Umbilical cord (tissue), 2 donors: ENCODE measurements around the gene TBCC. TPM values are rescaled to one million over a fixed set of nuclear protein-coding genes. Genes with fewer than 3 reads are reported as not detected.

Experiments
- DNase-seq: peaks from one replicate; pipeline ENCODE4 v3.0.0-alpha.2; 2015; ENCODE audit warnings: low spot score
- total RNA-seq: library from RNA; depleted of rRNA; stranded (reverse); fragments of >200 nt; gene quantifications from one replicate; pipeline ENCODE4 v1.2.3, GENCODE V29; 2014; ENCODE audit warnings: low replicate concordance; ENCODE audit not compliant: insufficient read depth

Gene TBCC
- total RNA-seq, 1 donor from 2014 or later: 29.4 TPM

DNA sequence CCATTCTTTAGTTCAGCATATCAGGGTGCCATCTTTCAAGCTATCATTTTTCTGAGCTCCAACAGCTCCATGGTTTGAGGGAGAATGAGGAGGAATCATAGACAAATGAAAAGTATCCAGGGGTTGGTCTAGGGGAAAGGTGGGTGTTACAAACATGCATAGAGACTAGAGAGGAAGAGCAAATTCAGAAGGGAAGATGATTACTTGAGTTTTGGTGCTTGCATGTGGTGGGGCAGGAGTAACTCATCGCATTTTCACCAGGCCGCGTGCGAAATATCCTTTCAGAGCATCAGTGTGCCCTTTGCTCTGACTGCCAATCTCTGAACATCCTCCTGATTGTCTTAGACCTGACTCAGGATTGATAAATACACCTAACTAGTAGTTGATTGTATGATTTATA, 28.3 kb upstream of the TBCC start:
- no peak for DNase-seq

DNA sequence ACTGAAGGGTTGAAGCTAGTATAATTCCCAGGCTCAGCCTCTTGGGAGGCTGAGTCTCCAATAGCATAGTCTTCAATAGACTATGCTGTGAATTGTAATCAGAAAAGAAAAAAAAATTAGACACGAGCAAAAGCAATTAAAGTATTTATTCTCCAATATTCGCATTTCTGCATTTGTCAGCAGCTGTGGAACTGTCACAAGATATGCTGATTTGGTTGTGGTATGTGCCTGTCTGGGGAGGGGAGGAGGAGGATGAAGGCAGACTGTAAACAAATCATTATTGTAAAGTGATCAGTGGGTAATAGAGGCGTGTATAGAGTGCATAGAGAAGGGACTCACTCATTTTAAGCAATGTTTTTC, 25.8 kb upstream of the TBCC start:
- DNase-seq: no peak

- no peak for DNase-seq
These were observed 23.9 kb upstream of the TBCC start for GRCh38 chr6:42769836-42770235.

GRCh38 chr6:42769051-42769450, 23.1 kb upstream of the TBCC start:
- DNase-seq: no peak

DNA sequence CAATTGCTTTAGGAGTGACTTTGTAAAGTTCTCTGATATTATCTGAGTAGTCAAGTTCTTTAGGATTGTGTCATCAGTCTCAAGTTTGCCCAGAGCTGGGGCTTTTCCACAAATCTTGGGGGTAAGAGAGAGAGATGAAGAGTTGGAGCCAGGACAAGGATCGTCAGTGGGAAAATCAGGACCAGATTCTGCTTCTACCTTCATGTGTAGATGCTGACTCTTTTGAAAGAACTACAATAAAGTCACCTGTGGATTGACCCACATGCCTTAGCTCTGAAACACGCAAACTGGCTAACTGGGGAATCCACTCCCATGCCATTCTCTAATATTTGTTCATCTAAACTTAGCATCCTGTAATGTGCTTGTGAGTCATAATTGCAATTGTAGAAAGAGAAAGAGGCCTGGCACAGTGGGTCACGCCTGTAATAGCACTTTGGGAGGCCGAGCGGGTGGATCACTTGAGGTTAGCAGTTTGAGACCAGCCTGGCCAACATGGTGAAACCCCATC, 20.3 kb upstream of the TBCC start:
- DNase-seq: no peak

DNA sequence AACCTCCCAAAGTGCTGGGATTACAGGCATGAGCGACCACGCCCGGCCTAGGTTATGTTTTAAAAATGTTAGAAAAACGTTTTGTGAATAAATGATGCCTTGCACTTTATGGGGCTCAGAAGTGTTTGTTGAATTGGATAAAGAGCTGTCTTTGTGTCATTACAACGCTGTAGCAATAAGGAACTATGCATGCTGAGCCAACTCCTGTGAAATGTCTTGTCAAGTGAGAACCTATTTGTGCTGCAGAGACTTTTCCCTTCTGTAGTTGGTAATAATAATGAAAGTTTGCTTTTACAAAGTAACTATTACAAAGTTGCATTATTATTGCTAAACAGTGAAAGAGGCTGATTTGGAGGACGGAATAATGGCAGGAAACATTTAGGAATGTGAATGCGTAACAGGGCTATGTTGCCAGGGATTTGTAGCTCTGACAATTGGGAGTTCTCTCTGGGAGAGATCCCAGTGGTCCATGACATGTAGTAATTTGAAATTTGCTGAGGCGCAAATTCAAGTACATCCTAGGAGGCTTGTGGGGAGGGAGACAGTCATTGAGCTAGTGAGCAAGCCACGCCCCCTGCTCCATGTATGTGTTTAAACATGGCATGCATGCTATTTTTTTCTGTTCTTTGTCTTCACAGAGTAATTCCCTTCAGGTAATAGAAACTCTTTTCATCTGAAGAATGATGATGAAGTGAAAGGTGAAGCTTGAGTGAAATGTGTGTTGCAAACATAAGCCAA, 19.2 kb upstream of the TBCC start:
- no peak for DNase-seq

DNA sequence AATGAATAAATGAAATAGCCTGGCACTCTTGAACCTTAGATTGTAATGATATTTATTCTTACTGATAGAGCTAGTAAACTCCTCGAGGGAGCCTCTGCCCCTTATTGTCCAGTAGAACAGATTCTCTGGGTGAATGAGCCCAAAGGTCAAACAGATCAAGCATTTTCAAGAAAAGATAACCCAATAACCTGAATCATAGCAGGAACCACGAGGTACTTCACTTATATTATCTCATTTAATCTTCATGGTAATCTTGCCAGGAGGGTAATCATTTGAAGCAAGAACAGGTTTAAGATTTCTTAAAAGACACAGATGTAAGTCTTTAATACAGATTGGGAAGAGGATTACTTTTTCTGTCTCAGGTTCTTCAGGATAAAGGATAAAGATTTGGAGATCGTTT, 17.0 kb upstream of the TBCC start:
- no peak for DNase-seq

DNA sequence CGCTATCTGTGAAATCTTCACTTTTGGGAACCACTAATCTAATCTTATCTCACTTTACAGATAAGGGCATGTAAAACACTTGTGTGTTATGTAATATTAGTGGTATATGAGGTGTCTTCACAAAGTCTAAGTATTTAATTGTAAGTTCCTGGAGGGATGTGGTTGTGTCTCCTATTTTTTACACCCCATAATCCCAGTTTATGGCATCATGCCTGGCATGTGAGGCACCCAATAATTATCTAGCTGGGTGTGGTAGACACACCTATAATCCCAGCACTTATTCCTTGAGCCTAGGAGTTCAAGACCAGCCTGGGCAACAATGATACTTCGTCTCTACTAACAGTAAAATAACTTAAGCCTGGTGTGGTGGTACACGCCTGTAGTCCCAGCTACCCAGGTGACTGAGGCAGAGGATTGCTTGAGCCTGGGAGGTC, 16.5 kb upstream of the TBCC start:
- no peak for DNase-seq

DNA sequence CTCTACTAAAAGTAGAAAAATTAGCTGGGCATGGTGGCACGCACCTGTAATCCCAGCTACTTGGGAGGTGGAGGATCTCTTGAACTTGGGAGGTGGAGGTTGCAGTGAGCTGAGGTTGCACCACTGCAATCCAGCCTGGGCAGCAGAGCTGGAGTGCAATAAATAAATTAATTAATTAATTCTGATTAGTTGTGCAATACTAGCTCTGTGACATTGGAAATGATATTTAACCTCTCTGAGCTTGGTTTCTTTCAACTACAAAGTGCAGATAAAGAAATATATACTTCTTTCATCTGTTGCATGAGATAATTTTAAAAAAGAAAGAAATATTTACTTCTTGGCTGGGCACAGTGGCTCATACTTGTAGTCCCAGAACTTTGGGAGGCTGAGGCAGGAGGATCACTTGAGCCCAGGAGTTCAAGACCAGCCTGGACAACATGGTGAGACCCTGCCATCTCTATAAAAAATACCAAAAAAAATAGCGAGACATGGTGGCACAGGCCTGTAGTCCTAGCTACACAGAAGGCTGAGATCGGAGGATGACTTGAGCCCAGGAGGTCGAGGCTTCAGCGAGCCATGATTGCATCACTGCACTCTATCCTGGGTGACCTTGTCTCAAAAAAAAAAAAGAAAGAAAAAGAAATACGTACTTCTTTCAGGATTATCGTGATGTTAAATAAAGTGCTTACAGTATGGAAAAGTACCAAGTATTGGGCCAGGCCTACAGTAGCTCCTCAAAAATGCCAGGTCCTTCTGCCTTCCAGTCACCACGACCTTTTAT, 15.6 kb upstream of the TBCC start:
- DNase-seq: no peak

GRCh38 chr6:42758756-42759430, 13.0 kb upstream of the TBCC start:
- no peak for DNase-seq

GRCh38 chr6:42756722-42757121, 10.8 kb upstream of the TBCC start:
- DNase-seq: no peak

DNA sequence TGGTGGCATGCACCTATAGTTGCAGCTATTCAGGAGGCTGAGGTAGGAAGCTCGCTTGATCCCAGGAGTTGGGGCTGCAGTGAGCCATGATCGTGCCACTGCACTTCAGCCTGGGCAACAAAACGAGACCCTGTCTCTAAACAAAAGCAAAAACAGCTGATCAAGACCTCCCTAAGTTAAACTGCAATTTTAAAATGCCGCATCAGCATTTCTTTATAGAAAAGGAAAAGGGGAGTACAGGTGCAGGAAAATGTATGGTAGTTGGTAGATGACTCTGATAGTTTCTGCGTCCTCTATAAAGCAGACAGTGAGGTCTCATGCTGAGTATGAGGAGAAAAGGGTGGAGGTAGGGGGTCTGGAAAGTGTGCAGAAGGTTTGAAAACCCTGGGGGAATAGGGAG, 8.9 kb upstream of the TBCC start:
- DNase-seq: no peak

GRCh38 chr6:42751055-42751454, 5.2 kb upstream of the TBCC start:
- no peak for DNase-seq

DNA sequence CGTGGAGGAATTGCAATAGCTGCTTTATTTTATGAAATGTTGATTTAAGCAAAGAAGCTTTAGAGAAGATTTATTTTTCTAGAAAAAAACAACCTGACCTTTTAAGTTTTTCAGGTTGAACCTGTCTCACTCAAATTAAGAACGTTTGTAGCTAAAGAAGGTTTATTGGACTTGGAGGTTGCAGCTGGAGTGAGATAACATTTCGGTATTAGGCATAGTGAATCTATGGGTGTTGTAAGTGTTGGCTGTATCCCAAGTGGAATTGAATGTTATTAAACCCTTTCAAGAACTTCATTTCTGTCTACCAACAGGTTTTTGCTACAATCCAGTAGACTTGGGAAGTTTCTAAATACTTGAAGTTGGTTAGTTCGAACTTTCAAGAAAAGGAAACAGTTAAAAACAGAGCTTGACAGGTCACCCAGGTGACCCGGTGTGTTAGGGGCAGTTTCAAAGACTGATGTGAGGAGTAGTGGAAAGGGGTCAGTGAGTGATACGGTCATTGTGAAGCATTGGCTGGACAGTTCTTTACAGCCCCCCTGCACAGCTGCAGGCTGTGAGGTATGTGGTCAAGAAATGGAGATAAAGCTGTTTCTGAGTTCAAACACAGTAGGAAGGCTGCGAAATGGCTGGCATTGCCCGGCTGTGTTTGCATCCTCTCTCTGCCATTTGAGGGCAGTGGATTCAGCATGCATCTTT, 2.4 kb upstream of the TBCC start:
- no peak for DNase-seq

DNA sequence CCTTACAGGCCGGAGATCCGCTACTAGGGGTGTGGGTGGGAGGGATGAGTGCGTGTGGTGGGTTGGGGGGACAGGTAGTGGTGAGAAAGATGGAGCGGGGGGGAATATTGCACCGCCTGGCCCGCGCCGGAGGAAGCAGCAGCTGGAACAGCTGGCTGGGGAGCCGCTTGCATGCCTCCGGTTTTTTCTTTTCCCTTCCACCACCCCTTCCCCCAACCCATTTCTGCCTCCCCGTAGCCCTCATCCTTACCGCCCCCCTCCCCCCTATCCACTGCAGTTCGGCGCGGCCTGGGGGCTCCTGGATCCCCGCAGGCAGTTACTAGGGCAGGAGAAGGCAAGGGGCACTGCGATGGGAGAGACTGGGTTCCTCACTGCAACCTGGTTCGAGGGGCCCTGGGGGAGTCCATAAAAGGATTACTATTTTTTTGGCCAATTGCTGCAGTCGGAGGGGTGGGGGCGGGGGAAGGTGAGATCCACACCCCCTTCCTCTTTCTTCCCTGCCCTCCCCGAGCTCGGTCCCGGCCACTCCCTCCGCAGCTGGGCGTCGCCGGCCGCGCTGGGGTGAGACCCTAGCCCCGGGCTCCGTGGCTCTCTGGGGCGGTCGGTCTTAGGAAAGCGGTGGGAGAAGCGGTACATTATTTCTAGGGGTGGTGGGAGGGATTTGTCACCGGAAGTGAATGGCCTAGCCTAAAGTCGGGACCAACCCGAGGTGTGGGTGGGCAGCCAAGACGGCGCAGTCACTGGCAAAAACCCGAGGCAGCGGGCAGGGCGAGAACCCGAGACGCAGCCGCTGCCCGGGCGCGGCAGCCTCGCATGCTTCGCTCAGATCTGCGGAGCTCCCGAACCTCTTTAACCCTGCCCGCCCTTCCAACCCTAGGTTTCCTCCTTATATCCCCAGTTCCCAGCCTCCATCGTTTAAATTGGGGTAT, 824 bp upstream of the TBCC start:
- DNase-seq: peak; percentile 94

- peak; percentile 18 for DNase-seq
These were observed 742 bp downstream of the TBCC start for GRCh38 chr6:42745083-42745639.

GRCh38 chr6:42744351-42744893, 1.5 kb downstream of the TBCC start:
- DNase-seq: no peak

- peak; percentile 15 for DNase-seq
These were observed 3.6 kb downstream of the TBCC start for GRCh38 chr6:42742116-42742894.

- DNase-seq: no peak
These were observed 5.2 kb downstream of the TBCC start for GRCh38 chr6:42740725-42741124.
